K562 (cell line): ENCODE results near the gene NUSAP1. TPM values are rescaled to one million over a fixed set of nuclear protein-coding genes. Genes with fewer than 3 reads are reported as not detected.

Experiments used
- polyA plus RNA-seq, 8 experiments: library from polyadenylated mRNA; depleted of rRNA in 4 of 8; stranded (reverse) in 5 of 8; unstranded in 3 of 8; fragments of >200 nt; fragmentation: Nextera tagmentation in 2 of 8; fragmentation: Illumina TruSeq in 1 of 8; extraction: Ambion mirVana in 2 of 8; extraction: Trizol in 1 of 8; gene quantifications; 2 replicates each; pipeline versions ENCODE4 v1.2.1 to v1.2.3, GENCODE V29; 2011 to 2014; ENCODE audit warnings: inconsistent platforms in 1 of 8, missing spikeins in 1 of 8
- total RNA-seq, 7 experiments: library from RNA; depleted of rRNA in 6 of 7; stranded (reverse); fragments of >200 nt in 6 of 7; fragmentation: Illumina TruSeq in 2 of 7; extraction: Trizol in 2 of 7; gene quantifications; 2 replicates each; pipeline versions ENCODE4 v1.2.1 to v1.2.3, GENCODE V29; 2011 to 2021; ENCODE audit warnings: low replicate concordance in 1 of 7

Gene NUSAP1
- total and polyA plus RNA-seq, 9 of the 15 experiments (the other 6 are each of a cell fraction or from before 2014, with no cell fraction given), result 119 to 266 (median 227) TPM

Other genes starting within 250 kb of the NUSAP1 start
Only the 7 nearest of the 10 such genes appear.
- gene EXD1, start 102.1 kb upstream of the NUSAP1 start, total RNA-seq (2014; rRNA removed), result not detected in 2 replicates
- not detected in 2 replicates for gene EXD1, start 102.1 kb upstream of the NUSAP1 start, total RNA-seq (2014; rRNA removed; fragmentation: Illumina TruSeq; extraction: Trizol)
- not detected in 2 replicates for gene EXD1, start 102.1 kb upstream of the NUSAP1 start, total RNA-seq (2015; rRNA removed; fragmentation: Illumina TruSeq; extraction: Trizol)
- not detected in 2 replicates for gene EXD1, start 102.1 kb upstream of the NUSAP1 start, total RNA-seq (2021)
- 0.03 TPM in 1 of 2 replicates, not detected in the other for gene EXD1, start 102.1 kb upstream of the NUSAP1 start, polyA plus RNA-seq (2011; rRNA removed)
- not detected in 2 replicates for gene EXD1, start 102.1 kb upstream of the NUSAP1 start, polyA plus RNA-seq (2014; fragmentation: Illumina TruSeq; extraction: Trizol)
- not detected for gene EXD1, start 102.1 kb upstream of the NUSAP1 start, polyA plus RNA-seq (2014; fragmentation: Nextera tagmentation; extraction: Ambion mirVana)
- gene EXD1, start 102.1 kb upstream of the NUSAP1 start, polyA plus RNA-seq (2014; rRNA removed), result not detected in 2 replicates
- gene CHP1, start 101.6 kb upstream of the NUSAP1 start, total RNA-seq (2014; rRNA removed), result 61.6 and 77.7 TPM in 2 replicates
- gene CHP1, start 101.6 kb upstream of the NUSAP1 start, total RNA-seq (2014; rRNA removed; fragmentation: Illumina TruSeq; extraction: Trizol), result 63.6 and 68.7 TPM in 2 replicates
- gene CHP1, start 101.6 kb upstream of the NUSAP1 start, total RNA-seq (2015; rRNA removed; fragmentation: Illumina TruSeq; extraction: Trizol), result 67.6 and 69.3 TPM in 2 replicates
- 74.2 and 82.5 TPM in 2 replicates for gene CHP1, start 101.6 kb upstream of the NUSAP1 start, total RNA-seq (2021)
- 49.7 and 71.8 TPM in 2 replicates for gene CHP1, start 101.6 kb upstream of the NUSAP1 start, polyA plus RNA-seq (2011; rRNA removed)
- 67.0 and 67.4 TPM in 2 replicates for gene CHP1, start 101.6 kb upstream of the NUSAP1 start, polyA plus RNA-seq (2014; fragmentation: Illumina TruSeq; extraction: Trizol)
- gene CHP1, start 101.6 kb upstream of the NUSAP1 start, polyA plus RNA-seq (2014; fragmentation: Nextera tagmentation; extraction: Ambion mirVana), result 10 to 100 TPM; 75.8 to 83.4 TPM
- gene CHP1, start 101.6 kb upstream of the NUSAP1 start, polyA plus RNA-seq (2014; rRNA removed), result 31.7 and 41.3 TPM in 2 replicates
- 31.7 and 48.1 TPM in 2 replicates for gene OIP5, start 290 bp upstream of the NUSAP1 start, total RNA-seq (2014; rRNA removed)
- gene OIP5, start 290 bp upstream of the NUSAP1 start, total RNA-seq (2014; rRNA removed; fragmentation: Illumina TruSeq; extraction: Trizol), result 35.3 and 42.0 TPM in 2 replicates
- 34.9 and 35.6 TPM in 2 replicates for gene OIP5, start 290 bp upstream of the NUSAP1 start, total RNA-seq (2015; rRNA removed; fragmentation: Illumina TruSeq; extraction: Trizol)
- 35.7 and 36.1 TPM in 2 replicates for gene OIP5, start 290 bp upstream of the NUSAP1 start, total RNA-seq (2021)
- gene OIP5, start 290 bp upstream of the NUSAP1 start, polyA plus RNA-seq (2011; rRNA removed), result 38.0 and 54.8 TPM in 2 replicates
- 21.6 and 27.3 TPM in 2 replicates for gene OIP5, start 290 bp upstream of the NUSAP1 start, polyA plus RNA-seq (2014; fragmentation: Illumina TruSeq; extraction: Trizol)
- 10 to 100 TPM in 1 of 2 experiments, 1 to 10 TPM in 1; 8.3 to 14.5 TPM for gene OIP5, start 290 bp upstream of the NUSAP1 start, polyA plus RNA-seq (2014; fragmentation: Nextera tagmentation; extraction: Ambion mirVana)
- 40.2 and 47.9 TPM in 2 replicates for gene OIP5, start 290 bp upstream of the NUSAP1 start, polyA plus RNA-seq (2014; rRNA removed)
- gene NDUFAF1, start 69.6 kb downstream of the NUSAP1 start, total RNA-seq (2014; rRNA removed), result 38.1 and 44.9 TPM in 2 replicates
- 43.5 and 53.1 TPM in 2 replicates for gene NDUFAF1, start 69.6 kb downstream of the NUSAP1 start, total RNA-seq (2014; rRNA removed; fragmentation: Illumina TruSeq; extraction: Trizol)
- 33.7 and 36.2 TPM in 2 replicates for gene NDUFAF1, start 69.6 kb downstream of the NUSAP1 start, total RNA-seq (2015; rRNA removed; fragmentation: Illumina TruSeq; extraction: Trizol)
- gene NDUFAF1, start 69.6 kb downstream of the NUSAP1 start, total RNA-seq (2021), result 28.7 and 29.5 TPM in 2 replicates
- 28.9 and 45.0 TPM in 2 replicates for gene NDUFAF1, start 69.6 kb downstream of the NUSAP1 start, polyA plus RNA-seq (2011; rRNA removed)
- 33.2 and 40.6 TPM in 2 replicates for gene NDUFAF1, start 69.6 kb downstream of the NUSAP1 start, polyA plus RNA-seq (2014; fragmentation: Illumina TruSeq; extraction: Trizol)
- 10 to 100 TPM; 87.0 to 93.4 TPM for gene NDUFAF1, start 69.6 kb downstream of the NUSAP1 start, polyA plus RNA-seq (2014; fragmentation: Nextera tagmentation; extraction: Ambion mirVana)
- 46.8 TPM in 2 replicates for gene NDUFAF1, start 69.6 kb downstream of the NUSAP1 start, polyA plus RNA-seq (2014; rRNA removed)
- gene RTF1, start 84.2 kb downstream of the NUSAP1 start, total RNA-seq (2014; rRNA removed), result 26.4 and 28.7 TPM in 2 replicates
- gene RTF1, start 84.2 kb downstream of the NUSAP1 start, total RNA-seq (2014; rRNA removed; fragmentation: Illumina TruSeq; extraction: Trizol), result 28.2 and 31.3 TPM in 2 replicates
- 33.0 and 34.0 TPM in 2 replicates for gene RTF1, start 84.2 kb downstream of the NUSAP1 start, total RNA-seq (2015; rRNA removed; fragmentation: Illumina TruSeq; extraction: Trizol)
- gene RTF1, start 84.2 kb downstream of the NUSAP1 start, total RNA-seq (2021), result 23.3 and 31.5 TPM in 2 replicates
- 33.4 and 40.7 TPM in 2 replicates for gene RTF1, start 84.2 kb downstream of the NUSAP1 start, polyA plus RNA-seq (2011; rRNA removed)
- gene RTF1, start 84.2 kb downstream of the NUSAP1 start, polyA plus RNA-seq (2014; fragmentation: Illumina TruSeq; extraction: Trizol), result 40.4 and 45.4 TPM in 2 replicates
- 1 to 10 TPM; 7.6 to 9.1 TPM for gene RTF1, start 84.2 kb downstream of the NUSAP1 start, polyA plus RNA-seq (2014; fragmentation: Nextera tagmentation; extraction: Ambion mirVana)
- gene RTF1, start 84.2 kb downstream of the NUSAP1 start, polyA plus RNA-seq (2014; rRNA removed), result 45.4 and 69.5 TPM in 2 replicates
- gene ITPKA, start 161.0 kb downstream of the NUSAP1 start, total RNA-seq (2014; rRNA removed), result 68.4 and 72.3 TPM in 2 replicates
- gene ITPKA, start 161.0 kb downstream of the NUSAP1 start, total RNA-seq (2014; rRNA removed; fragmentation: Illumina TruSeq; extraction: Trizol), result 2.4 and 4.5 TPM in 2 replicates
- 11.3 and 13.4 TPM in 2 replicates for gene ITPKA, start 161.0 kb downstream of the NUSAP1 start, total RNA-seq (2015; rRNA removed; fragmentation: Illumina TruSeq; extraction: Trizol)
- 33.3 and 35.8 TPM in 2 replicates for gene ITPKA, start 161.0 kb downstream of the NUSAP1 start, total RNA-seq (2021)
- 9.1 and 11.5 TPM in 2 replicates for gene ITPKA, start 161.0 kb downstream of the NUSAP1 start, polyA plus RNA-seq (2011; rRNA removed)
- gene ITPKA, start 161.0 kb downstream of the NUSAP1 start, polyA plus RNA-seq (2014; fragmentation: Illumina TruSeq; extraction: Trizol), result 4.0 and 10.5 TPM in 2 replicates
- under 1 TPM; 0.14 to 0.55 TPM for gene ITPKA, start 161.0 kb downstream of the NUSAP1 start, polyA plus RNA-seq (2014; fragmentation: Nextera tagmentation; extraction: Ambion mirVana)
- gene ITPKA, start 161.0 kb downstream of the NUSAP1 start, polyA plus RNA-seq (2014; rRNA removed), result 34.4 and 34.8 TPM in 2 replicates
- 2.7 TPM in 2 replicates for gene LTK, start 180.9 kb downstream of the NUSAP1 start, total RNA-seq (2014; rRNA removed)
- 0.77 and 1.1 TPM in 2 replicates for gene LTK, start 180.9 kb downstream of the NUSAP1 start, total RNA-seq (2014; rRNA removed; fragmentation: Illumina TruSeq; extraction: Trizol)
- gene LTK, start 180.9 kb downstream of the NUSAP1 start, total RNA-seq (2015; rRNA removed; fragmentation: Illumina TruSeq; extraction: Trizol), result 1.8 TPM in 2 replicates
- gene LTK, start 180.9 kb downstream of the NUSAP1 start, total RNA-seq (2021), result 3.7 and 4.4 TPM in 2 replicates
- 1.7 and 2.8 TPM in 2 replicates for gene LTK, start 180.9 kb downstream of the NUSAP1 start, polyA plus RNA-seq (2011; rRNA removed)
- gene LTK, start 180.9 kb downstream of the NUSAP1 start, polyA plus RNA-seq (2014; fragmentation: Illumina TruSeq; extraction: Trizol), result 2.7 and 3.1 TPM in 2 replicates
- under 1 TPM; 0.25 to 0.31 TPM for gene LTK, start 180.9 kb downstream of the NUSAP1 start, polyA plus RNA-seq (2014; fragmentation: Nextera tagmentation; extraction: Ambion mirVana)
- gene LTK, start 180.9 kb downstream of the NUSAP1 start, polyA plus RNA-seq (2014; rRNA removed), result 4.3 and 4.4 TPM in 2 replicates